ENCODE results near the gene FRMD3.

FRMD3 gene

GRCh38 chr9:83433846-83434245 is 104.4 kb downstream of the FRMD3 start:
- no peak for DNase-seq (ENCODE audit: low read depth)
- TF ChIP-seq CTCF (conservative IDR thresholded peaks at IDR 0.05; ENCODE audit: low read length), result no peak
- H3K4me3 ChIP-seq (ENCODE audit: low read length), result no peak overlapping the region

GRCh38 chr9:83432877-83433550 is 105.2 kb downstream of the FRMD3 start:
- DNase-seq (ENCODE audit: low read depth), result no peak
- H3K4me3 ChIP-seq (ENCODE audit: low read length), result no peak overlapping the region
- no peak for TF ChIP-seq CTCF (conservative IDR thresholded peaks at IDR 0.05; ENCODE audit: low read length)

GRCh38 chr9:83432104-83432627 is 106.0 kb downstream of the FRMD3 start:
- no peak for TF ChIP-seq CTCF (conservative IDR thresholded peaks at IDR 0.05; ENCODE audit: low read length)
- peak; percentile 87 for DNase-seq (ENCODE audit: low read depth)
- no peak overlapping the region for H3K4me3 ChIP-seq (ENCODE audit: low read length)

- TF ChIP-seq CTCF (conservative IDR thresholded peaks at IDR 0.05; ENCODE audit: low read length), result no peak
- DNase-seq (ENCODE audit: low read depth), result no peak
- no peak overlapping the region for H3K4me3 ChIP-seq (ENCODE audit: low read length)
Observed at GRCh38 chr9:83431101-83432060, 106.8 kb downstream of the FRMD3 start.

- no peak for DNase-seq (ENCODE audit: low read depth)
- no peak overlapping the region for H3K4me3 ChIP-seq (ENCODE audit: low read length)
- no peak for TF ChIP-seq CTCF (conservative IDR thresholded peaks at IDR 0.05; ENCODE audit: low read length)
Observed at GRCh38 chr9:83430681-83431080, 107.5 kb downstream of the FRMD3 start.

- no peak for TF ChIP-seq CTCF (conservative IDR thresholded peaks at IDR 0.05; ENCODE audit: low read length)
- DNase-seq (ENCODE audit: low read depth), result no peak
Observed at GRCh38 chr9:83429229-83429628, 109.0 kb downstream of the FRMD3 start.

More at GRCh38 chr9:83429229-83429628, 109.0 kb downstream of the FRMD3 start:
- no peak overlapping the region for H3K4me3 ChIP-seq (ENCODE audit: low read length)
